Panc1 (cell line): ENCODE results near the gene GALNT4.

Experiments used
- POLR2AphosphoS5 ChIP-seq: IDR thresholded peaks from 2 replicates; pipeline ENCODE4 v1.6.1; 2012; ENCODE audit warnings: mild to moderate bottlenecking, low read depth, low read length, moderate library complexity
- TF ChIP-seq, protein P1 (sequence below): fragments of 450-650 bp; IDR thresholded peaks from 2 replicates; pipeline ENCODE4 v1.5.1; 2017; ENCODE audit warnings: mild to moderate bottlenecking

DNA sequence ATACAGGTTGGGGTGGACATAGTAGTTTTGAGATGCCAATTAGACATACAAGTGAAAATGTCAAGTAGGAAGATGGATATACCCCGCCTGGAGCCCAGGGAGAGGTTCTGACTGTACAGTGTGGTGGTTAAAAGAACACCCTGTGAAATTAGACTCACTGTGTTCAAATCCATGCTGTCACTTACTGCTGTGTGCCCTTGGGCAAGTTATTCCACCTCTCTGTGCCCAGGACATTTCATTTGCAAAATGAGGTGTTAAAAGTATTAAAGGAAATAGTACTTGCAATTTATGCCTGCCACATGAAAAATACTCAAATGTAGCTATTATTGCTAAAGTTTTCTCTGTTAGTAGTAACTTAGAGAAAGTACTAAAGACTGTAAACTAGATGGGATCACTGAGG lies 18.5 kb downstream of the GALNT4 start:
- TF ChIP-seq, protein P1, sequence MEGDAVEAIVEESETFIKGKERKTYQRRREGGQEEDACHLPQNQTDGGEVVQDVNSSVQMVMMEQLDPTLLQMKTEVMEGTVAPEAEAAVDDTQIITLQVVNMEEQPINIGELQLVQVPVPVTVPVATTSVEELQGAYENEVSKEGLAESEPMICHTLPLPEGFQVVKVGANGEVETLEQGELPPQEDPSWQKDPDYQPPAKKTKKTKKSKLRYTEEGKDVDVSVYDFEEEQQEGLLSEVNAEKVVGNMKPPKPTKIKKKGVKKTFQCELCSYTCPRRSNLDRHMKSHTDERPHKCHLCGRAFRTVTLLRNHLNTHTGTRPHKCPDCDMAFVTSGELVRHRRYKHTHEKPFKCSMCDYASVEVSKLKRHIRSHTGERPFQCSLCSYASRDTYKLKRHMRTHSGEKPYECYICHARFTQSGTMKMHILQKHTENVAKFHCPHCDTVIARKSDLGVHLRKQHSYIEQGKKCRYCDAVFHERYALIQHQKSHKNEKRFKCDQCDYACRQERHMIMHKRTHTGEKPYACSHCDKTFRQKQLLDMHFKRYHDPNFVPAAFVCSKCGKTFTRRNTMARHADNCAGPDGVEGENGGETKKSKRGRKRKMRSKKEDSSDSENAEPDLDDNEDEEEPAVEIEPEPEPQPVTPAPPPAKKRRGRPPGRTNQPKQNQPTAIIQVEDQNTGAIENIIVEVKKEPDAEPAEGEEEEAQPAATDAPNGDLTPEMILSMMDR, result no peak
- no peak for TF ChIP-seq POLR2AphosphoS5
